Measurements from ENCODE around the gene STARD7.

GRCh38 chr2:96203130-96204028, 5.2 kb downstream of the STARD7 start:
- no peak for TF ChIP-seq CTCF (conservative IDR thresholded peaks at IDR 0.05)
- TF ChIP-seq ZFX (IDR thresholded peaks at IDR 0.05), result no peak

Data from C4-2B (cell line).